Natural killer cell (primary cell): ENCODE data around the gene RAI14. TPM values are rescaled to one million over a fixed set of nuclear protein-coding genes. Genes with fewer than 3 reads are reported as not detected.
"Not testable (repeated sequence)": the region's sequence is repeated elsewhere in the genome, so short reads cannot be mapped to it uniquely, and the experiment has no call there.

Experiments
- ATAC-seq, 3 donors: fragments of 150-1000 bp in 2 of 3; fragments of 200-7000 bp in 1 of 3; cut with Tn5 transposase; 1 replicate in 1 of 3; 2 replicates in 2 of 3; pipeline ENCODE4 v1.10.0; 2021; ENCODE audit warnings: mild to moderate bottlenecking in 2 of 3, moderate library complexity in 2 of 3
- DNase-seq, 2 donors: peaks; one replicate each; pipeline versions ENCODE4 v3.0.0 to v3.0.0-alpha.2; 2013 to 2021; ENCODE audit warnings: mixed read lengths in 1 of 2
- H3K27ac ChIP-seq: one replicate; pipeline ENCODE4 v1.5.1; 2013; ENCODE audit warnings: mild to moderate bottlenecking, low read length
- H3K27me3 ChIP-seq: one replicate; pipeline ENCODE4 v1.6.1; 2013; ENCODE audit warnings: low read length; ENCODE audit not compliant: control insufficient read depth, insufficient read depth
- H3K36me3 ChIP-seq: one replicate; pipeline ENCODE4 v1.6.1; 2013; ENCODE audit warnings: low read length; ENCODE audit not compliant: control insufficient read depth, insufficient read depth
- H3K4me1 ChIP-seq: one replicate; pipeline ENCODE4 v1.6.1; 2013; ENCODE audit warnings: low read length; ENCODE audit not compliant: control insufficient read depth, insufficient read depth
- H3K4me3 ChIP-seq: one replicate; pipeline ENCODE4 v1.5.1; 2013; ENCODE audit warnings: low read length
- H3K9me3 ChIP-seq: one replicate; pipeline ENCODE4 v1.6.1; 2013; ENCODE audit warnings: low read length; ENCODE audit not compliant: control insufficient read depth, insufficient read depth
- H3K27ac Mint-ChIP-seq, 2 donors: one replicate each; pipeline ENCODE4 v1.8.0; 2022; ENCODE audit warnings: mild to moderate bottlenecking in 2 of 2, mixed read lengths in 2 of 2, moderate library complexity in 1 of 2
- H3K27me3 Mint-ChIP-seq, 2 donors: one replicate each; pipeline ENCODE4 v1.8.0; 2022; ENCODE audit warnings: low read depth in 2 of 2, mixed read lengths in 2 of 2
- H3K36me3 Mint-ChIP-seq: one replicate; pipeline ENCODE4 v1.8.0; 2022; ENCODE audit warnings: mixed read lengths
- H3K4me1 Mint-ChIP-seq, 2 donors: one replicate each; pipeline ENCODE4 v1.8.0; 2022; ENCODE audit warnings: mixed read lengths in 2 of 2
- H3K4me3 Mint-ChIP-seq: one replicate; pipeline ENCODE4 v1.8.0; 2022; ENCODE audit warnings: mild to moderate bottlenecking, moderate library complexity, mixed read lengths
- H3K9me3 Mint-ChIP-seq, 2 donors: one replicate each; pipeline ENCODE4 v1.8.0; 2022; ENCODE audit warnings: mixed read lengths in 2 of 2
- WGBS: methylation state at CpG from one replicate; pipeline ENCODE4 v1.1.7; 2013; ENCODE audit warnings: missing lambda C conversion rate; ENCODE audit not compliant: insufficient coverage; 5-methylcytosine and 5-hydroxymethylcytosine counted together
- intact Hi-C: fragments of 100-400 bp; cut with micrococcal nuclease; formaldehyde crosslinking; loops from one replicate; pipeline ENCODE4 v1.14.2; 2022
- total RNA-seq, 4 donors: library from RNA; stranded (reverse); fragments of 120-200 nt in 1 of 4; gene quantifications; one replicate each; pipeline versions ENCODE4 v1.2.3 to v1.2.4, GENCODE V29; 2013 to 2022
- TF ChIP-seq, protein P1 (sequence below): fragments of 200-600 bp; IDR thresholded peaks from one replicate; pipeline ENCODE4 v1.8.0; 2022; ENCODE audit warnings: antibody characterized with exemption

The RAI14 gene
- total RNA-seq, 3 donors from 2014 or later (not counting 1 experiment from before 2014, with no cell fraction given): 0.40 to 2.9 (median 2.8) TPM

DNA sequence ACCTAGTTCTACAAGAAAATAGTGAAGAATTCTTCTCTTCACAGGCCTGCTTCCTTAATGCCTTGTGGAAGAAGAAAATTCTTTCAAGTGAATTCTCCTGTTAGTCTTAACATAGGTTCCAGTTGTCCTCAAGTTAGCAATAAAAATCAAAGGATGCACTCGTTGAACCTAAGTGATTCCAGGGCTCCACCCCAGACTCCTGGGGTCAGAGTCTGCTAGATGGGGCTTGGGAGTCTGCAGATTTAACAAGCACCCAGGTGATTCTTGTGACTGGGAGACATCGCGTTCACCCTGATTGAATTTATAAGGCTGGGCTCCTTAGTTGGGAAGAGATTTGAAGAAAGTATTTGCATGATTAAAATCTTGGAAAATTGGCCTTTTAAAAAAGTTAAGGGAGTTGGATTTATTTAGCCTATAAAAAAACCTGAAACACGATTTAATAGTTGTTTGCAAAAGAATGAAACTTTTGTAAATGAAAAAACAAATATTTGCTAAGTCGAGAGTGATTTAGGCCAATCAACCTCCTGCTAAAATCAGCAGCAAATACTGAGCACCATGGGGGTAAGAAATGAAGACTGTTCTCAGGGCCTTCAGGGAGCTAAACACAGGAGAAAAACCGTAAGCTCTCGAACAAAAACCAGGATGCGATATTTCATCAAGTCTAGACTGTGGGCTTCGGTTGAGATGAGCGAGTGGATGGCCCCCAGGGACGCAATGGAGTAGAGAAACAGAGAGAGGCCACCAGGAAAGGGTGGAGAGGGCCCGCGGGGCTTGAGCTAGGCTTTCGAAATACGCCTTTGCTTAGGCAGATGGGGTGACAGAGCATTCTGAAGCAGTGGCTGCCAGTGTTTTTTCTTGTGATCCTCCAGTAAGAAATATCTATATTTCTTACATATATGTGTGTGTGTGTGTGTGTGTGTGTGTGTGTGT lies 95.9 kb downstream of the RAI14 start:
- Histone ChIP-seq H3K36me3 (no peaks in the 10 kb centered on the region), H3K27me3 (no peaks in the 10 kb centered on the region), H3K27ac (no peak overlapping the region), H3K9me3 (no peaks in the 10 kb centered on the region), H3K4me1 (no peaks in the 10 kb centered on the region), H3K4me3 (no peak overlapping the region)
- no peaks in the 10 kb centered on the region for H3K36me3 Mint-ChIP-seq
- no peak overlapping the region for H3K27ac Mint-ChIP-seq
- intact Hi-C loops: no loop called here
- peaks cover 0 to 2% of the 10 kb centered on the region in 2 donors for H3K9me3 Mint-ChIP-seq
- ATAC-seq (no peak), DNase-seq (no peak)
- WGBS: 89% methylated on average over 15 of the region's 15 CpGs
- H3K4me1 Mint-ChIP-seq: no peaks in the 10 kb centered on the region
- no peaks in the 10 kb centered on the region for H3K27me3 Mint-ChIP-seq
- no peak overlapping the region for H3K4me3 Mint-ChIP-seq
- TF ChIP-seq, protein P1, sequence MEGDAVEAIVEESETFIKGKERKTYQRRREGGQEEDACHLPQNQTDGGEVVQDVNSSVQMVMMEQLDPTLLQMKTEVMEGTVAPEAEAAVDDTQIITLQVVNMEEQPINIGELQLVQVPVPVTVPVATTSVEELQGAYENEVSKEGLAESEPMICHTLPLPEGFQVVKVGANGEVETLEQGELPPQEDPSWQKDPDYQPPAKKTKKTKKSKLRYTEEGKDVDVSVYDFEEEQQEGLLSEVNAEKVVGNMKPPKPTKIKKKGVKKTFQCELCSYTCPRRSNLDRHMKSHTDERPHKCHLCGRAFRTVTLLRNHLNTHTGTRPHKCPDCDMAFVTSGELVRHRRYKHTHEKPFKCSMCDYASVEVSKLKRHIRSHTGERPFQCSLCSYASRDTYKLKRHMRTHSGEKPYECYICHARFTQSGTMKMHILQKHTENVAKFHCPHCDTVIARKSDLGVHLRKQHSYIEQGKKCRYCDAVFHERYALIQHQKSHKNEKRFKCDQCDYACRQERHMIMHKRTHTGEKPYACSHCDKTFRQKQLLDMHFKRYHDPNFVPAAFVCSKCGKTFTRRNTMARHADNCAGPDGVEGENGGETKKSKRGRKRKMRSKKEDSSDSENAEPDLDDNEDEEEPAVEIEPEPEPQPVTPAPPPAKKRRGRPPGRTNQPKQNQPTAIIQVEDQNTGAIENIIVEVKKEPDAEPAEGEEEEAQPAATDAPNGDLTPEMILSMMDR: no peak

DNA sequence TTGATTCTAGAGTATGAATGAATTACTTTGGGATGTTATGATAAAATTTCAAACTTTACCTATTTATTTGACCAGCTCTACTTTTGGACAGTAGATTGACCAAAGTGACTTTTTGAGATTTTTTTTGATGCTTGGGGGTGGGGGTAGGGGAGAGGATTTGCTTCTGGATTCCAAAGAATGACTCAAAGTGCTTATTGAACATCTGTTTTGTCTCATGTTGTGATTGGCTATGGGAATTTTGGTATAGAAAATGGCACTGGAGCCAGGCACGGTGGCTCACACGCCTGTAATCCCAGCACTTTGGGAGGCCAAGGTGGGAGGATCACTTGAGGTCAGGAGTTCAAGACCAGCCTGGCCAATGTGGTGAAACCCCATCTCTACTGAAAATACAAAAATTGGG lies 97.1 kb downstream of the RAI14 start:
- H3K36me3 Mint-ChIP-seq, H3K27ac Mint-ChIP-seq, H3K9me3 Mint-ChIP-seq, H3K27ac ChIP-seq, H3K4me1 ChIP-seq, H3K9me3 ChIP-seq, intact Hi-C loops, H3K27me3 ChIP-seq, H3K4me3 Mint-ChIP-seq, H3K27me3 Mint-ChIP-seq, DNase-seq, H3K4me3 ChIP-seq, H3K4me1 Mint-ChIP-seq, ATAC-seq, H3K36me3 ChIP-seq: not testable (repeated sequence)
- 94% methylated on average over 2 of the region's 2 CpGs for WGBS

DNA sequence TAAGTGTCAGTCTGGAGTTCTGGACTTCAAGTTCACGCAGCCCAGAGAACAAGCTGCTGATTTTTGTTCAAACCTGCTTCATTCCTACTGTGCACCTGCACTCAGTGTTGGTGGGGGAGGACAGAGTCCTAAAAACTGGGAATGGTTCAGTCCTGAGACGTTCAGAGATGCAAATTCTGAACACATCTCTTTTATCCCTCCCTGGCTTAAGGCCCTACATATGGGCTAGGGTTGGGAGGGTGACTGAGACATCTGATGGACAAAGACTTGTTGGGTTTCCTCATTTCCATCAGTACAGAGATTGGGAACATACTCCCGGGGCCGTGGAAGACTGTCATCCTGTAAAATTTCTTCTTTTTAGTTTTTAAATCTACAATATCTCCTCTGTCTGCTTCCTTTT lies 99.8 kb downstream of the RAI14 start:
- Mint-ChIP-seq H3K9me3 (peaks cover 0 to 2% of the 10 kb centered on the region in 2 donors), H3K27me3 (no peaks in the 10 kb centered on the region), H3K4me1 (no peaks in the 10 kb centered on the region), H3K36me3 (no peaks in the 10 kb centered on the region), H3K27ac (no peak overlapping the region), H3K4me3 (no peak overlapping the region)
- TF ChIP-seq, protein P1: no peak
- intact Hi-C loops: no loop called here
- no peaks in the 10 kb centered on the region for H3K9me3 ChIP-seq
- no peak overlapping the region for H3K4me3 ChIP-seq
- H3K36me3 ChIP-seq: no peaks in the 10 kb centered on the region
- DNase-seq (no peak), ATAC-seq (no peak)
- no peaks in the 10 kb centered on the region for H3K4me1 ChIP-seq
- H3K27me3 ChIP-seq: no peaks in the 10 kb centered on the region
- 89% methylated on average over 3 of the region's 4 CpGs for WGBS
- no peak overlapping the region for H3K27ac ChIP-seq

DNA sequence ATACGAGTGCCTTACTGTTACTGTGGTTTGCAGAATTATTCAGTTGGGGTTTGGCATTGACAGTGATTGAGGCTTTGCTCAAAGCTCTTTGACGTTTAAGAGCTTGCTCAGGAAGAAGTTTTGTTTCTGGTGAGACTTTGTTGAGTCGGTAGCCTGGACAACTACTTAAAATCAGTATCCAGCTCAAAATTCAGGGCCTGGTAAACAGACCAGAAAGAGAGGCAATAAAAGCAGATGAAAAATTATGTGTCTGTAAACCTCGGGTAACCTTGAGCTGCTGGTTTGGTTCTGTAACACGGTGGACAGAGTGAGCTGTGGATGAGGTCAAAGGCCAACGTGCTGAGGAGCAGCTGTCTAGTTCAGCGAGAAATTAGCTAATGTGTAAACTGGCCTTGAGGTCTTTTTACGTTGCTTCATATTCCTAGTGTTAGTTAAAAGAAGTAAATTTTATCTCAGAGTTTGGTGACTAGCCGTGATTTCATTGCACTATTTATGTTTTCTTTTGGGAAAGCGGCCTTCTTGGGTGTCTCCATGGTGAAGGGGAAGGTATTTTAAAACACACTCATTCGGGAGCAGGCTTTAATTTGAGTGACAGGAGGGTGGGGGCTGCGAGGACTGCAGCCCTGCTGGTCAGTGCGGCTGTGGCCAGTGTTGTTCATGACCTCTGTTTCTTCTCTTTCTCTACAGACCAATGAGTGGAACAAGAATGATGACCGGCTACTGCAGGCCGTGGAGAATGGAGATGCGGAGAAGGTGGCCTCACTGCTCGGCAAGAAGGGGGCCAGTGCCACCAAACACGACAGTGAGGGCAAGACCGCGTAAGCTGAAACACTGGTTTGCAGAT lies 100.9 kb downstream of the RAI14 start:
- DNase-seq (no peak), ATAC-seq (no peak)
- no peak overlapping the region for H3K27ac Mint-ChIP-seq
- H3K27me3 Mint-ChIP-seq: no peaks in the 10 kb centered on the region
- no peaks in the 10 kb centered on the region for H3K9me3 Mint-ChIP-seq
- intact Hi-C loops: no loop called here
- no peaks in the 10 kb centered on the region for H3K27me3 ChIP-seq
- TF ChIP-seq, protein P1: no peak
- 89% methylated on average over 20 of the region's 20 CpGs for WGBS
- no peaks in the 10 kb centered on the region for H3K36me3 ChIP-seq
- H3K4me3 ChIP-seq: no peak overlapping the region
- no peaks in the 10 kb centered on the region for H3K9me3 ChIP-seq
- no peaks in the 10 kb centered on the region for H3K4me1 Mint-ChIP-seq
- no peak overlapping the region for H3K4me3 Mint-ChIP-seq
- no peaks in the 10 kb centered on the region for H3K36me3 Mint-ChIP-seq
- H3K27ac ChIP-seq: no peak overlapping the region
- no peaks in the 10 kb centered on the region for H3K4me1 ChIP-seq
